K562 (cell line): ENCODE measurements around the gene SLC24A3. TPM values are rescaled to one million over a fixed set of nuclear protein-coding genes. Genes with fewer than 3 reads are reported as not detected.

Source experiments
- ATAC-seq: fragments of 200-7000 bp; cut with Tn5 transposase; 3 replicates; pipeline ENCODE4 v1.9.1; 2020; ENCODE audit warnings: moderate library complexity
- BruUV-seq: library from RNA; stranded (reverse); fragments of 400-500 nt; replicated peaks from 2 replicates; lab custom pipeline; 2021; lab: Mats Ljungman, UMichigan
- CTCF ChIA-PET: fragments of 300-600 bp; formaldehyde crosslinking; extraction: SDS; loops from one replicate; lab custom pipeline; 2021; ENCODE audit warnings: low intra/inter-chr PET ratio; lab: Yijun Ruan, JAX
- POLR2A ChIA-PET: fragments of 300-600, 350-650 bp; sonication (Branson Sonifier 250); formaldehyde crosslinking; extraction: SDS; loops from one replicate; lab custom pipeline; 2021; ENCODE audit warnings: antibody characterized with exemption, inconsistent platforms; lab: Yijun Ruan, JAX
- DNase-seq, 4 experiments: peaks; one replicate each; pipeline versions ENCODE4 v3.0.0 to v3.0.0-alpha.2; 2011 to 2018; ENCODE audit warnings: low spot score in 3 of 4, mixed read lengths in 3 of 4; ENCODE audit errors: extremely low read depth in 1 of 4
- FAIRE-seq: peaks from 2 replicates; lab custom pipeline; 2011; peaks lifted over from hg19 to GRCh38; lab: Jason Lieb, UNC
- H2AFZ ChIP-seq: 2 replicates; pipeline ENCODE4 v1.6.0; 2011; ENCODE audit warnings: low read depth, low read length, control low read depth, inconsistent platforms
- H3K27ac ChIP-seq: fragments of 200-600 bp; 3 replicates; pipeline ENCODE4 v1.8.0; 2011; ENCODE audit warnings: low read depth, mild to moderate bottlenecking, control low read depth, inconsistent platforms, low read length, moderate library complexity, mixed read lengths; ENCODE audit errors: extremely low read depth
- H3K27me3 ChIP-seq, 2 experiments: fragments of 300-600 bp in 1 of 2; 2 replicates in 1 of 2; 3 replicates in 1 of 2; pipeline versions ENCODE4 v1.6.0 to v1.8.0; 2011; ENCODE audit warnings: inconsistent platforms in 2 of 2, low read length in 2 of 2, mild to moderate bottlenecking in 1 of 2, mixed read lengths in 1 of 2, moderate library complexity in 1 of 2; ENCODE audit not compliant: control insufficient read depth in 2 of 2, insufficient read depth in 2 of 2
- H3K36me3 ChIP-seq: fragments of 300-600 bp; 3 replicates; pipeline ENCODE4 v1.8.0; 2011; ENCODE audit warnings: mild to moderate bottlenecking, low read length, inconsistent platforms; ENCODE audit not compliant: control insufficient read depth, insufficient read depth
- H3K4me1 ChIP-seq, 2 experiments: fragments of 200-600 bp in 1 of 2; replicated peaks in 1 of 2; 2 replicates in 1 of 2; 3 replicates in 1 of 2; pipeline versions ENCODE4 v1.5.1 to v1.8.0; 2011; ENCODE audit warnings: inconsistent platforms in 2 of 2, low read length in 2 of 2, mild to moderate bottlenecking in 1 of 2, mixed read lengths in 1 of 2, moderate library complexity in 1 of 2; ENCODE audit not compliant: control insufficient read depth in 2 of 2, insufficient read depth in 2 of 2
- H3K4me2 ChIP-seq: 2 replicates; pipeline ENCODE4 v1.6.1; 2011; ENCODE audit warnings: low read length, control low read depth, inconsistent platforms, mixed read lengths; ENCODE audit not compliant: insufficient read depth
- H3K4me3 ChIP-seq: fragments of 200-600 bp; sonication (generic), shearing (Covaris generic); 2 replicates; pipeline ENCODE4 v1.5.1; 2016; ENCODE audit warnings: control low read depth, inconsistent platforms
- H3K79me2 ChIP-seq: fragments of 200-600 bp; 3 replicates; pipeline ENCODE4 v1.8.0; 2011; ENCODE audit warnings: low read length, inconsistent platforms; ENCODE audit not compliant: control insufficient read depth, insufficient read depth
- H3K9ac ChIP-seq, 2 experiments: 2 replicates each; pipeline versions ENCODE4 v1.6.0 to v1.6.1; 2011; ENCODE audit warnings: low read depth in 2 of 2, low read length in 2 of 2, control low read depth in 1 of 2, inconsistent platforms in 1 of 2, mild to moderate bottlenecking in 1 of 2, mixed read lengths in 1 of 2; ENCODE audit not compliant: insufficient read depth in 1 of 2
- H3K9me1 ChIP-seq: one replicate; pipeline ENCODE4 v1.6.0; 2011; ENCODE audit warnings: inconsistent platforms, mild to moderate bottlenecking, low read length, moderate library complexity; ENCODE audit not compliant: control insufficient read depth, insufficient read depth
- H3K9me3 ChIP-seq: replicated peaks from 2 replicates; pipeline ENCODE4 v1.5.1; 2011; ENCODE audit warnings: low read depth, low read length, inconsistent platforms; ENCODE audit not compliant: control insufficient read depth, insufficient read depth
- H4K20me1 ChIP-seq: replicated peaks from 2 replicates; pipeline ENCODE4 v1.6.1; 2011; ENCODE audit warnings: low read length, inconsistent platforms, mixed read lengths; ENCODE audit not compliant: control insufficient read depth, insufficient read depth
- CBFA2T2 ChIP-seq: fragments of 450-650 bp; conservative IDR thresholded peaks from 2 replicates; pipeline ENCODE4 v1.6.1; 2017; ENCODE audit warnings: mild to moderate bottlenecking
- CCNT2 ChIP-seq: IDR thresholded peaks from 2 replicates; pipeline ENCODE4 v1.6.1; 2011; ENCODE audit warnings: borderline replicate concordance, low read depth, mild to moderate bottlenecking, moderate library complexity, mixed read lengths, low read length; ENCODE audit not compliant: insufficient read length; ENCODE audit errors: extremely low read depth
- CSDE1 ChIP-seq, 2 experiments: fragments of 450-650 bp; IDR thresholded peaks; 2 replicates each; pipeline ENCODE4 v1.6.1; 2016; ENCODE audit warnings: mild to moderate bottlenecking in 1 of 2
- HNRNPH1 ChIP-seq: fragments of 200-400 bp; formaldehyde crosslinking; optimal IDR thresholded peaks from 2 replicates; pipeline ENCODE3; 2017; ENCODE audit warnings: low read depth, mild to moderate bottlenecking, low read length, moderate library complexity
- ILK ChIP-seq: fragments of 450-650 bp; IDR thresholded peaks from 2 replicates; pipeline ENCODE4 v1.6.1; 2016; ENCODE audit warnings: missing genetic modification characterization, low read depth, mild to moderate bottlenecking, missing compliant biosample characterization, moderate library complexity, borderline replicate concordance
- MED1 ChIP-seq: sonication (generic); formaldehyde crosslinking; IDR thresholded peaks from 2 replicates; pipeline ENCODE4 v1.8.1; 2023; ENCODE audit warnings: missing genetic modification reagents, borderline replicate concordance
- PURB ChIP-seq: sonication (generic); formaldehyde crosslinking; IDR thresholded peaks from 2 replicates; pipeline ENCODE4 v1.9.0; 2021; ENCODE audit warnings: low read depth, mild to moderate bottlenecking, missing genetic modification reagents
- SREBF1 ChIP-seq: fragments of 150-350 bp; IDR thresholded peaks from 2 replicates; pipeline ENCODE4 v1.6.1; 2014; ENCODE audit warnings: antibody characterized with exemption, low read depth, low read length, borderline replicate concordance
- THAP12 ChIP-seq: fragments of 250-450 bp; sonication (Bioruptor Pico); IDR thresholded peaks from 2 replicates; pipeline ENCODE4 v1.9.0; 2021; ENCODE audit warnings: mild to moderate bottlenecking, inconsistent platforms
- ZBTB1 ChIP-seq: sonication (generic); formaldehyde crosslinking; IDR thresholded peaks from 2 replicates; pipeline ENCODE4 v1.8.1; 2023; ENCODE audit warnings: missing genetic modification reagents, low read depth, mild to moderate bottlenecking, borderline replicate concordance
- ZNF263 ChIP-seq: sonication (generic); formaldehyde crosslinking; IDR thresholded peaks from 2 replicates; pipeline ENCODE4 v1.8.0; 2022; ENCODE audit warnings: mild to moderate bottlenecking, missing genetic modification reagents, borderline replicate concordance
- ZNF444 ChIP-seq: fragments of 250-450 bp; sonication (Bioruptor Pico); IDR thresholded peaks from 2 replicates; pipeline ENCODE4 v1.4.0; 2020; ENCODE audit warnings: mild to moderate bottlenecking, moderate library complexity
- ZNF551 ChIP-seq: fragments of 250-450 bp; sonication (Bioruptor Pico); IDR thresholded peaks from 2 replicates; pipeline ENCODE4 v1.5.0; 2021; ENCODE audit warnings: mild to moderate bottlenecking, moderate library complexity
- WGBS: fragments of 100-300 bp; shearing (Covaris generic); methylation state at CpG from one replicate; pipeline ENCODE4 v1.1.6; 2016; ENCODE audit warnings: low coverage, mixed read lengths; ENCODE audit not compliant: insufficient coverage; ENCODE audit errors: missing lambda C conversion rate; 5-methylcytosine and 5-hydroxymethylcytosine counted together
- in situ Hi-C: fragments of 300-500 bp; cut with MboI; formaldehyde crosslinking; loops from 4 replicates; pipeline ENCODE4 v1.15.0; 2018; ENCODE audit warnings: inconsistent platforms, mixed read lengths
- intact Hi-C: fragments of 100-400 bp; cut with micrococcal nuclease; formaldehyde crosslinking; loops from 2 replicates; pipeline ENCODE4 v1.14.2; 2022
- polyA plus RNA-seq, 8 experiments: library from polyadenylated mRNA; depleted of rRNA in 4 of 8; stranded (reverse) in 5 of 8; unstranded in 3 of 8; fragments of >200 nt; fragmentation: Nextera tagmentation in 2 of 8; fragmentation: Illumina TruSeq in 1 of 8; extraction: Ambion mirVana in 2 of 8; extraction: Trizol in 1 of 8; gene quantifications; 2 replicates each; pipeline versions ENCODE4 v1.2.1 to v1.2.3, GENCODE V29; 2011 to 2014; ENCODE audit warnings: inconsistent platforms in 1 of 8, missing spikeins in 1 of 8
- total RNA-seq, 7 experiments: library from RNA; depleted of rRNA in 6 of 7; stranded (reverse); fragments of >200 nt in 6 of 7; fragmentation: Illumina TruSeq in 2 of 7; extraction: Trizol in 2 of 7; gene quantifications; 2 replicates each; pipeline versions ENCODE4 v1.2.1 to v1.2.3, GENCODE V29; 2011 to 2021; ENCODE audit warnings: low replicate concordance in 1 of 7

SLC24A3 gene
- total and polyA plus RNA-seq, 9 of the 15 experiments (the other 6 are each of a cell fraction or from before 2014, with no cell fraction given) = not detected

GRCh38 chr20:19660808-19661378, 448.5 kb downstream of the SLC24A3 start:
- H3K4me3 ChIP-seq = no peak overlapping the region
- H3K9ac ChIP-seq = no peak overlapping the region
- no peak overlapping the region for H3K27ac ChIP-seq
- no peaks in the 10 kb centered on the region for H3K9me1 ChIP-seq
- no peaks in the 10 kb centered on the region for H3K9me3 ChIP-seq
- intact Hi-C loops = no loop called here
- H3K79me2 ChIP-seq = no peaks in the 10 kb centered on the region
- no peaks in the 10 kb centered on the region; a peak in 1 of 5 replicates for H3K4me1 ChIP-seq
- no peak for FAIRE-seq
- no peaks in the 10 kb centered on the region for H3K36me3 ChIP-seq
- POLR2A ChIA-PET = interaction anchor here (0.7 kb wide), 1 partner anchor 234 kb away, joined by 5 read pairs; no protein-coding TSS in a partner anchor
- TF ChIP-seq HNRNPH1 (no peak), CBFA2T2 (no peak), SREBF1 (no peak), ILK (no peak), ZBTB1 (no peak), THAP12 (CRISPR knock-in tag) (no peak), ZNF444 (no peak), CSDE1 (IDR thresholded peaks at IDR 0.05) (no peak), ZNF551 (CRISPR knock-in tag) (no peak), PURB (CRISPR knock-in tag) (no peak), ZNF263 (CRISPR knock-in tag) (no peak), MED1 (CRISPR knock-in tag) (no peak), CCNT2 (no peak)
- DNase-seq = no peak
- CTCF ChIA-PET = no interaction called here
- in situ Hi-C loops = loop anchor here (10.0 kb wide), 1 partner anchor 456 kb away; no protein-coding TSS in a partner anchor
- BruUV-seq = no TSS peak
- H4K20me1 ChIP-seq = no peaks in the 10 kb centered on the region
- H3K27me3 ChIP-seq = peaks cover 0 to 3% of the 10 kb centered on the region in 2 experiments; a peak in 1 of 5 replicates
- H2AFZ ChIP-seq = no peak overlapping the region
- WGBS = 0% methylated on average over 9 of the region's 9 CpGs
- ATAC-seq = no peak
- no peak overlapping the region for H3K4me2 ChIP-seq
